Forelimb muscle (tissue), 1 donor: ENCODE data around the gene INSRR. TPM values are rescaled to one million over a fixed set of nuclear protein-coding genes. Genes with fewer than 3 reads are reported as not detected.

ENCODE experiments used
- DNase-seq: peaks from one replicate; pipeline ENCODE4 v3.0.0-alpha.2; 2013; ENCODE audit warnings: low read depth
- polyA plus RNA-seq: library from polyadenylated mRNA; unstranded; fragments of 120-200 nt; gene quantifications from one replicate; pipeline ENCODE4 v1.2.1, GENCODE V29; 2013; ENCODE audit not compliant: insufficient read length

The INSRR gene
- polyA plus RNA-seq, 1 donor: 0.70 TPM

- no peak for DNase-seq
These were observed 52.1 kb downstream of the INSRR start for GRCh38 chr1:156806512-156807440.

- DNase-seq: no peak
These were observed 53.0 kb downstream of the INSRR start for GRCh38 chr1:156805766-156806511.

- no peak for DNase-seq
These were observed 54.2 kb downstream of the INSRR start for GRCh38 chr1:156804572-156805243.

- DNase-seq: no peak
These were observed 54.9 kb downstream of the INSRR start for GRCh38 chr1:156804026-156804425.

- DNase-seq: no peak
These were observed 55.6 kb downstream of the INSRR start for GRCh38 chr1:156803086-156803851.

- no peak for DNase-seq
These were observed 56.4 kb downstream of the INSRR start for GRCh38 chr1:156802421-156802935.

- DNase-seq: no peak
These were observed 57.4 kb downstream of the INSRR start for GRCh38 chr1:156801409-156802121.

- no peak for DNase-seq
These were observed 61.6 kb downstream of the INSRR start for GRCh38 chr1:156797212-156797871.

- DNase-seq: no peak
These were observed 62.4 kb downstream of the INSRR start for GRCh38 chr1:156796340-156797097.

GRCh38 chr1:156795787-156796186, 63.1 kb downstream of the INSRR start:
- DNase-seq: no peak

- no peak for DNase-seq
These were observed 63.6 kb downstream of the INSRR start for GRCh38 chr1:156795374-156795733.

- DNase-seq: no peak
These were observed 64.2 kb downstream of the INSRR start for GRCh38 chr1:156794506-156795373.

Other genes with a start within 250 kb of the INSRR start
- gene HAPLN2, start 239.7 kb downstream of the INSRR start, polyA plus RNA-seq: 0.43 TPM
- 1.2 TPM for gene BCAN, start 217.0 kb downstream of the INSRR start, polyA plus RNA-seq
- 945 TPM for gene NES, start 181.7 kb downstream of the INSRR start, polyA plus RNA-seq
- 349 TPM for gene CRABP2, start 153.5 kb downstream of the INSRR start, polyA plus RNA-seq
- 20.7 TPM for gene METTL25B, start 130.6 kb downstream of the INSRR start, polyA plus RNA-seq
- 23.3 TPM for gene ISG20L2, start 130.4 kb downstream of the INSRR start, polyA plus RNA-seq
- 63.5 TPM for gene MRPL24, start 118.0 kb downstream of the INSRR start, polyA plus RNA-seq
- gene HDGF, start 107.4 kb downstream of the INSRR start, polyA plus RNA-seq: 134 TPM
- gene PRCC, start 91.6 kb downstream of the INSRR start, polyA plus RNA-seq: 65.4 TPM
- gene SH2D2A, start 42.3 kb downstream of the INSRR start, polyA plus RNA-seq: 0.39 TPM
- 0.37 TPM for gene NTRK1, start 1.7 kb upstream of the INSRR start, polyA plus RNA-seq
- 21.1 TPM for gene PEAR1, start 34.6 kb upstream of the INSRR start, polyA plus RNA-seq
- gene LRRC71, start 61.5 kb upstream of the INSRR start, polyA plus RNA-seq: 1.2 TPM
- 20.0 TPM for gene ARHGEF11, start 186.6 kb upstream of the INSRR start, polyA plus RNA-seq
- not detected for gene ETV3L, start 240.7 kb upstream of the INSRR start, polyA plus RNA-seq